GM12878 (cell line): ENCODE data around the gene LYVE1. TPM values are rescaled to one million over a fixed set of nuclear protein-coding genes. Genes with fewer than 3 reads are reported as not detected.

ENCODE experiments used
- ATAC-seq: fragments of 200-7000 bp; cut with Tn5 transposase; 3 replicates; pipeline ENCODE4 v1.9.1; 2020; ENCODE audit warnings: mild to moderate bottlenecking, moderate library complexity
- BruUV-seq: library from RNA; stranded (reverse); fragments of 400-500 nt; replicated peaks from 2 replicates; lab custom pipeline; 2021; lab: Mats Ljungman, UMichigan
- CTCF ChIA-PET: fragments of 300-600 bp; sonication (Branson Sonifier 250); formaldehyde crosslinking; extraction: SDS; loops from one replicate; lab custom pipeline; 2021; ENCODE audit warnings: inconsistent platforms; lab: Yijun Ruan, JAX
- POLR2A ChIA-PET: fragments of 350-600 bp; formaldehyde crosslinking; extraction: SDS; loops from one replicate; lab custom pipeline; 2021; ENCODE audit warnings: inconsistent platforms; lab: Charles Lee
- RAD21 ChIA-PET: fragments of 300-600 bp; sonication (Branson Sonifier 250); formaldehyde crosslinking; loops from one replicate; lab custom pipeline; 2023; ENCODE audit warnings: antibody characterized with exemption; ENCODE audit not compliant: unreplicated experiment; lab: Charles Lee
- SMC1A ChIA-PET: fragments of 300-600 bp; sonication (Branson Sonifier 250); formaldehyde crosslinking; loops from one replicate; lab custom pipeline; 2023; ENCODE audit not compliant: unreplicated experiment, uncharacterized antibody; lab: Charles Lee
- DNase-seq: peaks from one replicate; pipeline ENCODE4 v3.0.0-alpha.2; 2011; ENCODE audit warnings: low read depth, low spot score
- FAIRE-seq: peaks from 3 replicates; lab custom pipeline; 2011; peaks lifted over from hg19 to GRCh38; lab: Jason Lieb, UNC
- H2AFZ ChIP-seq: 2 replicates; pipeline ENCODE4 v1.6.0; 2011; ENCODE audit warnings: low read depth, low read length, control low read depth; ENCODE audit not compliant: control insufficient read depth
- H3K27ac ChIP-seq: 2 replicates; pipeline ENCODE4 v1.5.1; 2011; ENCODE audit warnings: control low read depth; ENCODE audit not compliant: control insufficient read depth, insufficient read depth
- H3K27me3 ChIP-seq, 2 experiments: replicated peaks in 1 of 2; 2 replicates each; pipeline versions ENCODE4 v1.6.0 to v1.6.1; 2011; ENCODE audit warnings: low read length in 1 of 2; ENCODE audit not compliant: control insufficient read depth in 2 of 2, insufficient read depth in 2 of 2
- H3K36me3 ChIP-seq, 2 experiments: 2 replicates each; pipeline ENCODE4 v1.5.1; 2011; ENCODE audit warnings: low read length in 1 of 2; ENCODE audit not compliant: control insufficient read depth in 2 of 2, insufficient read depth in 2 of 2
- H3K4me1 ChIP-seq: 2 replicates; pipeline ENCODE4 v1.6.1; 2011; ENCODE audit warnings: mild to moderate bottlenecking, low read length, moderate library complexity, mixed read lengths; ENCODE audit not compliant: control insufficient read depth, insufficient read depth
- H3K4me2 ChIP-seq: 2 replicates; pipeline ENCODE4 v1.6.0; 2011; ENCODE audit warnings: control low read depth; ENCODE audit not compliant: control insufficient read depth, insufficient read depth
- H3K4me3 ChIP-seq: fragments of 200-600 bp; sonication (generic); 2 replicates; pipeline ENCODE4 v1.5.1; 2016
- H3K79me2 ChIP-seq: 2 replicates; pipeline ENCODE4 v1.6.0; 2011; ENCODE audit warnings: low read length; ENCODE audit not compliant: control insufficient read depth, insufficient read depth
- H3K9ac ChIP-seq: 2 replicates; pipeline ENCODE4 v1.8.0; 2011; ENCODE audit warnings: low read length, control low read depth, mixed read lengths; ENCODE audit not compliant: control insufficient read depth, insufficient read depth
- H3K9me3 ChIP-seq: replicated peaks from 3 replicates; pipeline ENCODE4 v1.5.1; 2011; ENCODE audit warnings: mild to moderate bottlenecking, low read length; ENCODE audit not compliant: control insufficient read depth, insufficient read depth
- H4K20me1 ChIP-seq: 2 replicates; pipeline ENCODE4 v1.6.0; 2011; ENCODE audit not compliant: control insufficient read depth, insufficient read depth
- CBX5 ChIP-seq: sonication (generic); IDR thresholded peaks from 2 replicates; pipeline ENCODE4 v1.6.1; 2016; ENCODE audit warnings: low read depth, moderate library complexity, mild to moderate bottlenecking, inconsistent platforms
- CHD1 ChIP-seq: IDR thresholded peaks from 2 replicates; pipeline ENCODE4 v1.6.1; 2012; ENCODE audit warnings: low read depth, low read length, improper control_type of control experiment
- HDAC6 ChIP-seq: fragments of 200-600 bp; sonication (generic); IDR thresholded peaks from one replicate; pipeline ENCODE4 v1.8.0; 2017; ENCODE audit warnings: antibody characterized with exemption; ENCODE audit not compliant: unreplicated experiment
- MEF2B ChIP-seq: fragments of 450-650 bp; IDR thresholded peaks from 2 replicates; pipeline ENCODE4 v1.6.1; 2018; ENCODE audit warnings: mild to moderate bottlenecking, moderate library complexity; ENCODE audit not compliant: partially characterized antibody, poor library complexity, severe bottlenecking
- RFX5 ChIP-seq: IDR thresholded peaks from 2 replicates; pipeline ENCODE4 v1.6.1; 2011; ENCODE audit warnings: low read depth, low read length, improper control_type of control experiment
- SIX5 ChIP-seq: IDR thresholded peaks from 2 replicates; pipeline ENCODE4 v1.6.1; 2011; ENCODE audit warnings: mild to moderate bottlenecking, low read depth, low read length, moderate library complexity; ENCODE audit not compliant: severe bottlenecking
- ZNF622 ChIP-seq: fragments of 450-650 bp; IDR thresholded peaks from 2 replicates; pipeline ENCODE4 v1.6.1; 2017; ENCODE audit warnings: mild to moderate bottlenecking, inconsistent platforms
- ZZZ3 ChIP-seq: IDR thresholded peaks from 2 replicates; pipeline ENCODE4 v1.6.1; 2011; ENCODE audit warnings: low read depth; ENCODE audit not compliant: control insufficient read depth, insufficient read length
- WGBS: methylation state at CpG from one replicate; pipeline ENCODE4 v1.1.6; 2016; ENCODE audit warnings: low lambda C conversion rate; ENCODE audit not compliant: insufficient replicate concordance, insufficient coverage; ENCODE audit errors: missing lambda C conversion rate; 5-methylcytosine and 5-hydroxymethylcytosine counted together
- in situ Hi-C: fragments of 300-500 bp; cut with MboI; formaldehyde crosslinking; loops from 9 replicates; pipeline ENCODE4 v1.14.3; 2018; ENCODE audit warnings: mixed read lengths
- intact Hi-C: fragments of 100-400 bp; cut with micrococcal nuclease; formaldehyde crosslinking; loops from one replicate; pipeline ENCODE4 v1.14.2; 2022; ENCODE audit not compliant: unreplicated experiment
- polyA plus RNA-seq, 11 experiments: library from polyadenylated mRNA; depleted of rRNA in 4 of 11; unstranded in 6 of 11; stranded (reverse) in 5 of 11; fragments of >200 nt; fragmentation: Nextera tagmentation in 4 of 11; fragmentation: Illumina TruSeq in 1 of 11; extraction: Ambion mirVana in 4 of 11; extraction: Trizol in 1 of 11; gene quantifications; 1 replicate in 1 of 11; 2 replicates in 10 of 11; pipeline versions ENCODE4 v1.2.1 to v1.2.3, GENCODE V29; 2011 to 2016; ENCODE audit warnings: inconsistent platforms in 2 of 11, missing spikeins in 2 of 11, low read depth in 1 of 11
- total RNA-seq, 4 experiments: library from RNA; depleted of rRNA in 3 of 4; stranded (reverse); fragments of >200 nt in 3 of 4; fragmentation: Illumina TruSeq in 1 of 4; extraction: Trizol in 1 of 4; gene quantifications; 2 replicates each; pipeline versions ENCODE4 v1.2.1 to v1.2.3, GENCODE V29; 2013 to 2021
- TF ChIP-seq, protein P1 (sequence below): IDR thresholded peaks from 2 replicates; pipeline ENCODE4 v1.6.1; 2012; ENCODE audit warnings: low read length, inconsistent platforms
- TF ChIP-seq, protein P2 (sequence below): fragments of 450-650 bp; formaldehyde crosslinking; IDR thresholded peaks from 2 replicates; pipeline ENCODE4 v1.4.0; 2022; ENCODE audit warnings: mild to moderate bottlenecking, moderate library complexity
- TF ChIP-seq, protein P3 (sequence below): IDR thresholded peaks from 2 replicates; pipeline ENCODE4 v1.6.1; 2012; ENCODE audit warnings: low read depth, low read length, improper control_type of control experiment

The LYVE1 gene
- total and polyA plus RNA-seq, 10 of the 15 experiments (the other 5 are each of a cell fraction or from before 2014, with no cell fraction given) = 0.15 TPM; not detected in 9

DNA sequence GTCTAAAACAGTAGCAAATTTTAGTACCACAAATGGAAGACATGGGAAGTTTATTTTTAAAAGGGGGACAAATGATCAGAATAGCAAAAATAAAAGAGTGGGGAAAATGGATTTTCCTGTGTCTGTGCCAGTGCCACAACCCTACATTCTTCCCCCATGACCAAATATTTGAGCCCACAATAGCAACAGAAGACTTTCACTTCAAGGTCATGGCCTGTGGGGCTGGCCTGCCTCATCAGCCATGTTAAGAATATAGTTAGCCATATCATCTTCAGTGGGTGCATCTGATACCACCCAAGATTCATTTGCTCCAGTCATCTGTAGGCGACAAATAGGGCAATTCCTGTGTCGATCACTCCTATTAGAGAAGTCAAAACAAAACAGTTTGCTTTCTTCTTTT lies 53.8 kb downstream of the LYVE1 start:
- FAIRE-seq (no peak), DNase-seq (no peak), ATAC-seq (no peak)
- in situ Hi-C loops (no loop called here), intact Hi-C loops (loop anchor here (5.0 kb wide), 1 partner anchor 138 kb away; no protein-coding TSS in a partner anchor)
- ChIA-PET CTCF (interaction anchor here (0.9 to 2.0 kb wide), 4 partner anchors 26 to 138 kb away, joined by 4 to 6 read pairs (median 4); partner anchors contain the start of gene RNF141), POLR2A (no interaction called here), SMC1A (interaction anchor here (1.2 to 1.4 kb wide), 2 partner anchors 72 to 99 kb away, joined by 3 to 4 read pairs; no protein-coding TSS in a partner anchor), RAD21 (no interaction called here)
- Histone ChIP-seq H2AFZ (no peak overlapping the region), H3K9ac (no peak overlapping the region), H3K9me3 (no peaks in the 10 kb centered on the region), H3K27me3 (no peaks in the 10 kb centered on the region), H3K27ac (no peak overlapping the region), H3K4me1 (no peaks in the 10 kb centered on the region), H3K36me3 (no peaks in the 10 kb centered on the region), H3K4me2 (no peak overlapping the region), H3K4me3 (no peak overlapping the region), H3K79me2 (no peaks in the 10 kb centered on the region), H4K20me1 (no peaks in the 10 kb centered on the region)
- no TSS peak for BruUV-seq
- WGBS = 93% methylated on average over 2 of the region's 2 CpGs
- TF ChIP-seq SIX5 (no peak), RFX5 (no peak), ZNF622 (no peak), CHD1 (no peak), HDAC6 (no peak), ZZZ3 (no peak), CBX5 (no peak), MEF2B (no peak)
- TF ChIP-seq, protein P1, sequence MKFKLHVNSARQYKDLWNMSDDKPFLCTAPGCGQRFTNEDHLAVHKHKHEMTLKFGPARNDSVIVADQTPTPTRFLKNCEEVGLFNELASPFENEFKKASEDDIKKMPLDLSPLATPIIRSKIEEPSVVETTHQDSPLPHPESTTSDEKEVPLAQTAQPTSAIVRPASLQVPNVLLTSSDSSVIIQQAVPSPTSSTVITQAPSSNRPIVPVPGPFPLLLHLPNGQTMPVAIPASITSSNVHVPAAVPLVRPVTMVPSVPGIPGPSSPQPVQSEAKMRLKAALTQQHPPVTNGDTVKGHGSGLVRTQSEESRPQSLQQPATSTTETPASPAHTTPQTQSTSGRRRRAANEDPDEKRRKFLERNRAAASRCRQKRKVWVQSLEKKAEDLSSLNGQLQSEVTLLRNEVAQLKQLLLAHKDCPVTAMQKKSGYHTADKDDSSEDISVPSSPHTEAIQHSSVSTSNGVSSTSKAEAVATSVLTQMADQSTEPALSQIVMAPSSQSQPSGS = no peak
- TF ChIP-seq, protein P2, sequence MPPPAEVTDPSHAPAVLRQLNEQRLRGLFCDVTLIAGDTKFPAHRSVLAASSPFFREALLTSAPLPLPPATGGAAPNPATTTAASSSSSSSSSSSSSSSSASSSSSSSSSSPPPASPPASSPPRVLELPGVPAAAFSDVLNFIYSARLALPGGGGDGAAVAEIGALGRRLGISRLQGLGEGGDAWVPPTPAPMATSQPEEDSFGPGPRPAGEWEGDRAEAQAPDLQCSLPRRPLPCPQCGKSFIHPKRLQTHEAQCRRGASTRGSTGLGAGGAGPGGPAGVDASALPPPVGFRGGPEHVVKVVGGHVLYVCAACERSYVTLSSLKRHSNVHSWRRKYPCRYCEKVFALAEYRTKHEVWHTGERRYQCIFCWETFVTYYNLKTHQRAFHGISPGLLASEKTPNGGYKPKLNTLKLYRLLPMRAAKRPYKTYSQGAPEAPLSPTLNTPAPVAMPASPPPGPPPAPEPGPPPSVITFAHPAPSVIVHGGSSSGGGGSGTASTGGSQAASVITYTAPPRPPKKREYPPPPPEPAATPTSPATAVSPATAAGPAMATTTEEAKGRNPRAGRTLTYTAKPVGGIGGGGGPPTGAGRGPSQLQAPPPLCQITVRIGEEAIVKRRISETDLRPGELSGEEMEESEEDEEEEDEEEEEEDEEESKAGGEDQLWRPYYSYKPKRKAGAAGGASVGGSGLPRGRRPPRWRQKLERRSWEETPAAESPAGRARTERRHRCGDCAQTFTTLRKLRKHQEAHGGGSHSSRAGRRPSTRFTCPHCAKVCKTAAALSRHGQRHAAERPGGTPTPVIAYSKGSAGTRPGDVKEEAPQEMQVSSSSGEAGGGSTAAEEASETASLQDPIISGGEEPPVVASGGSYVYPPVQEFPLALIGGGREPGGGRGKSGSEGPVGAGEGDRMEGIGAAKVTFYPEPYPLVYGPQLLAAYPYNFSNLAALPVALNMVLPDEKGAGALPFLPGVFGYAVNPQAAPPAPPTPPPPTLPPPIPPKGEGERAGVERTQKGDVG (CRISPR knock-in tag) = no peak
- TF ChIP-seq, protein P3, sequence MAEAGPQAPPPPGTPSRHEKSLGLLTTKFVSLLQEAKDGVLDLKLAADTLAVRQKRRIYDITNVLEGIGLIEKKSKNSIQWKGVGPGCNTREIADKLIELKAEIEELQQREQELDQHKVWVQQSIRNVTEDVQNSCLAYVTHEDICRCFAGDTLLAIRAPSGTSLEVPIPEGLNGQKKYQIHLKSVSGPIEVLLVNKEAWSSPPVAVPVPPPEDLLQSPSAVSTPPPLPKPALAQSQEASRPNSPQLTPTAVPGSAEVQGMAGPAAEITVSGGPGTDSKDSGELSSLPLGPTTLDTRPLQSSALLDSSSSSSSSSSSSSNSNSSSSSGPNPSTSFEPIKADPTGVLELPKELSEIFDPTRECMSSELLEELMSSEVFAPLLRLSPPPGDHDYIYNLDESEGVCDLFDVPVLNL = no peak
